Stomach (tissue), 9 donors: Measurements from ENCODE around the gene LAMP1. TPM values are rescaled to one million over a fixed set of nuclear protein-coding genes. Genes with fewer than 3 reads are reported as not detected.

Source experiments
- DNase-seq, 2 donors: peaks; one replicate each; pipeline versions ENCODE4 v3.0.0 to v3.0.0-alpha.2; 2013 to 2019
- H3K27ac ChIP-seq, 5 donors: fragments of 200-600 bp in 4 of 5; sonication (generic) in 4 of 5; one replicate each; pipeline ENCODE4 v1.5.1; 2013 to 2019; ENCODE audit warnings: mild to moderate bottlenecking in 1 of 5, moderate library complexity in 1 of 5
- H3K27me3 ChIP-seq, 3 donors: fragments of 200-600 bp; sonication (generic); one replicate each; pipeline ENCODE4 v1.5.1; 2017 to 2019; ENCODE audit warnings: mixed run types in 1 of 3
- H3K36me3 ChIP-seq, 4 donors: fragments of 200-600 bp; sonication (generic); 1 replicate in 3 of 4; 2 replicates in 1 of 4; pipeline ENCODE4 v1.5.1; 2016 to 2019
- H3K4me1 ChIP-seq, 4 donors: fragments of 200-600 bp; sonication (generic); one replicate each; pipeline ENCODE4 v1.5.1; 2016 to 2019
- H3K4me3 ChIP-seq, 4 donors: fragments of 200-600 bp; sonication (generic) in 3 of 4; one replicate each; pipeline ENCODE4 v1.5.1; 2016 to 2019; ENCODE audit warnings: mild to moderate bottlenecking in 1 of 4
- H3K9me3 ChIP-seq, 4 donors: fragments of 200-600 bp; sonication (generic); one replicate each; pipeline ENCODE4 v1.5.1; 2016 to 2019
- EP300 ChIP-seq: sonication (generic); formaldehyde crosslinking; IDR thresholded peaks from one replicate; pipeline ENCODE4 v1.6.1; 2017; ENCODE audit warnings: antibody characterized with exemption
- POLR2A ChIP-seq, 4 donors: fragments of 450-650 bp; IDR thresholded peaks; one replicate each; pipeline ENCODE4 v1.6.1; 2016; ENCODE audit warnings: antibody characterized with exemption in 4 of 4, control low read depth in 2 of 4, mild to moderate bottlenecking in 1 of 4, moderate library complexity in 1 of 4
- POLR2AphosphoS5 ChIP-seq, 3 donors: sonication (generic); formaldehyde crosslinking; IDR thresholded peaks; one replicate each; pipeline ENCODE4 v1.6.1; 2016; ENCODE audit warnings: antibody characterized with exemption in 3 of 3
- WGBS, 5 donors: extraction: QIAGEN DNeasy Blood & Tissue Kit in 3 of 5; methylation state at CpG; one replicate each; pipeline versions ENCODE4 v1.1.5 to v1.1.7; 2013 to 2018; 5-methylcytosine and 5-hydroxymethylcytosine counted together
- intact Hi-C: fragments of 100-400 bp; cut with DNase I; formaldehyde crosslinking; loops from one replicate; pipeline ENCODE4 v1.15.1; 2023; ENCODE audit warnings: low total_unique reads
- polyA plus RNA-seq, 3 donors: library from polyadenylated mRNA; stranded (reverse); fragments of 200-250 nt; gene quantifications; one replicate each; pipeline ENCODE4 v1.2.3, GENCODE V29; 2013
- total RNA-seq, 5 donors: library from RNA; depleted of rRNA; stranded (reverse); fragments of >200 nt; gene quantifications; one replicate each; pipeline versions ENCODE4 v1.1.0 to v1.2.3, GENCODE V29; 2014 to 2016
- TF ChIP-seq, protein P1 (sequence below), 7 experiments: fragments of 450-650 bp in 4 of 7; fragments of 200-600 bp in 3 of 7; sonication (generic) in 3 of 7; IDR thresholded peaks; one replicate each; pipeline ENCODE4 v1.5.1; 2016 to 2019; ENCODE audit warnings: antibody characterized with exemption in 7 of 7, control low read depth in 2 of 7, mild to moderate bottlenecking in 1 of 7
- donor health status: healthy with polysubstance abuse.
- donor health status: Bipolar disorder and iron deficiency.
- donor health status: healthy.

The LAMP1 gene
- total and polyA plus RNA-seq, 8 donors = 20.9 to 121 (median 50.0) TPM

- Histone ChIP-seq H3K4me3 (no peak overlapping the region), H3K27me3 (no peaks in the 10 kb centered on the region), H3K27ac (no peak overlapping the region), H3K4me1 (no peaks in the 10 kb centered on the region), H3K36me3 (peaks cover 61 to 91% (median 90%) of the 10 kb centered on the region in 4 donors), H3K9me3 (no peaks in the 10 kb centered on the region)
- peak in 1 of 2 donors; percentile 44 for DNase-seq
- intact Hi-C loops = no loop called here
- TF ChIP-seq POLR2A (IDR thresholded peaks at IDR 0.05) (no peak), POLR2AphosphoS5 (IDR thresholded peaks at IDR 0.05) (no peak), EP300 (no peak)
- TF ChIP-seq, protein P1, sequence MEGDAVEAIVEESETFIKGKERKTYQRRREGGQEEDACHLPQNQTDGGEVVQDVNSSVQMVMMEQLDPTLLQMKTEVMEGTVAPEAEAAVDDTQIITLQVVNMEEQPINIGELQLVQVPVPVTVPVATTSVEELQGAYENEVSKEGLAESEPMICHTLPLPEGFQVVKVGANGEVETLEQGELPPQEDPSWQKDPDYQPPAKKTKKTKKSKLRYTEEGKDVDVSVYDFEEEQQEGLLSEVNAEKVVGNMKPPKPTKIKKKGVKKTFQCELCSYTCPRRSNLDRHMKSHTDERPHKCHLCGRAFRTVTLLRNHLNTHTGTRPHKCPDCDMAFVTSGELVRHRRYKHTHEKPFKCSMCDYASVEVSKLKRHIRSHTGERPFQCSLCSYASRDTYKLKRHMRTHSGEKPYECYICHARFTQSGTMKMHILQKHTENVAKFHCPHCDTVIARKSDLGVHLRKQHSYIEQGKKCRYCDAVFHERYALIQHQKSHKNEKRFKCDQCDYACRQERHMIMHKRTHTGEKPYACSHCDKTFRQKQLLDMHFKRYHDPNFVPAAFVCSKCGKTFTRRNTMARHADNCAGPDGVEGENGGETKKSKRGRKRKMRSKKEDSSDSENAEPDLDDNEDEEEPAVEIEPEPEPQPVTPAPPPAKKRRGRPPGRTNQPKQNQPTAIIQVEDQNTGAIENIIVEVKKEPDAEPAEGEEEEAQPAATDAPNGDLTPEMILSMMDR (IDR thresholded peaks at IDR 0.05) = no peak
- 81 to 90% (median 86%) methylated on average over 12 to 17 of the region's 17 CpGs for WGBS, 5 donors
These were observed 25.0 kb downstream of the LAMP1 start for GRCh38 chr13:113322043-113322461.

DNA sequence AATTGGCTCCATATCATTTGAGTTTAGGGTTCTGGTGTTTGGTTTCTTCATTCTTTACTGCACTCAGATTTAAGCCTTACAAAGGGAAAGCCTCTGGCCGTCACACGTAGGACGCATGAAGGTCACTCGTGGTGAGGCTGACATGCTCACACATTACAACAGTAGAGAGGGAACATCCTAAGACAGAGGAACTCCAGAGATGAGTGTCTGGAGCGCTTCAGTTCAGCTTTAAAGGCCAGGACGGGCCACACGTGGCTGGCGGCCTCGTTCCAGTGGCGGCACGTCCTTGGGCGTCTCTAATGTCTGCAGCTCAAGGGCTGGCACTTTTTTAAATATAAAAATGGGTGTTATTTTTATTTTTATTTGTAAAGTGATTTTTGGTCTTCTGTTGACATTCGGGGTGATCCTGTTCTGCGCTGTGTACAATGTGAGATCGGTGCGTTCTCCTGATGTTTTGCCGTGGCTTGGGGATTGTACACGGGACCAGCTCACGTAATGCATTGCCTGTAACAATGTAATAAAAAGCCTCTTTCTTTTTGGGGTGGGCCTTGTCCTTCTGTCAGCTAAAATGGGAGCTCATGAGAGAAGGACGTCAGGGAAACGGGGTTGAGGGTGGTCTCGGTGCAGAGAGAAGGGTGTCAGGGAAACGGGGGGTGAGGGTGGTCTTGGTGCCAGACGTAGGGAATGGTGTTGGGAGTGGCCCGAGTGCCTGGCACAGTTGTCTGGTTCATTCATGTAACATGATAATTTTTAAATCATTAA is 26.0 kb downstream of the LAMP1 start:
- Histone ChIP-seq H3K36me3 (peaks cover 61 to 81% (median 80%) of the 10 kb centered on the region in 4 donors), H3K27me3 (no peaks in the 10 kb centered on the region), H3K4me1 (no peaks in the 10 kb centered on the region), H3K9me3 (no peaks in the 10 kb centered on the region), H3K4me3 (no peak overlapping the region), H3K27ac (no peak overlapping the region)
- intact Hi-C loops = no loop called here
- no peak for DNase-seq
- TF ChIP-seq EP300 (no peak), POLR2A (IDR thresholded peaks at IDR 0.05) (no peak), POLR2AphosphoS5 (IDR thresholded peaks at IDR 0.05) (no peak)
- TF ChIP-seq, protein P1 (IDR thresholded peaks at IDR 0.05) = no peak
- WGBS, 5 donors = 94 to 98% (median 96%) methylated on average over 25 of the region's 25 CpGs

GRCh38 chr13:113323869-113324268 is 26.8 kb downstream of the LAMP1 start:
- Histone ChIP-seq H3K9me3 (no peaks in the 10 kb centered on the region), H3K27me3 (no peaks in the 10 kb centered on the region), H3K36me3 (peaks cover 56 to 73% (median 72%) of the 10 kb centered on the region in 4 donors), H3K4me3 (no peak overlapping the region), H3K27ac (no peak overlapping the region), H3K4me1 (no peaks in the 10 kb centered on the region)
- WGBS, 5 donors = 91 to 99% (median 94%) methylated on average over 7 of the region's 7 CpGs
- intact Hi-C loops = no loop called here
- DNase-seq = no peak
- no peak for TF ChIP-seq POLR2AphosphoS5 (IDR thresholded peaks at IDR 0.05)
- no peak for TF ChIP-seq POLR2A (IDR thresholded peaks at IDR 0.05)
- TF ChIP-seq, protein P1 (IDR thresholded peaks at IDR 0.05) = no peak
- no peak for TF ChIP-seq EP300

DNA sequence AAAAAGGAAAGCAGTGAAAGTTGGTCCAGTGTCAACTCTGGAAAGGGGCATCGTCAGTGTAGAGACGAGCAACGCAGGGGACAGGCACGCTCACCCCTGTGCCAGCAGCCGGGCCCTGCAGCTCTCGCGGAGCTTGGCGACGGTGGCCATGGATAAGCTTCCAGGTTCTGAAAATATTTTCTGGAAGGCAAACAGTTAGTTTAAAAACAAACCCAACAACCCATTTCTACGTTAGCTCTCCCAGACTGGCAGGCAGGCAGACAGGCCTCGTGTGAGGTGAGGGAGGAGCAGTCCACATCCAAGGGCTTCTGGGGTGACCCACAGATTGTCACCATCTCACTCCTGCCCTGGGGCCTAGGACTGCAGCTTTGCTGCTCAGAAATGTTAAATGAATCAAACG is 27.4 kb downstream of the LAMP1 start:
- no peak for DNase-seq
- peaks cover 52 to 68% (median 67%) of the 10 kb centered on the region in 4 donors for H3K36me3 ChIP-seq

More for the DNA sequence above, 27.4 kb downstream of the LAMP1 start:
- Histone ChIP-seq H3K4me1 (no peaks in the 10 kb centered on the region), H3K4me3 (no peak overlapping the region), H3K27ac (no peak overlapping the region), H3K27me3 (no peaks in the 10 kb centered on the region), H3K9me3 (no peaks in the 10 kb centered on the region)
- intact Hi-C loops = no loop called here
- TF ChIP-seq EP300 = no peak
- no peak for TF ChIP-seq POLR2A (IDR thresholded peaks at IDR 0.05)
- no peak for TF ChIP-seq POLR2AphosphoS5 (IDR thresholded peaks at IDR 0.05)
- TF ChIP-seq, protein P1 (IDR thresholded peaks at IDR 0.05) = no peak
- 80 to 83% (median 80%) methylated on average over 12 of the region's 12 CpGs for WGBS, 5 donors
